NCI-H187 (cell line): ENCODE results near the gene CAT.

Source experiments
- DNase-seq, 2 experiments: peaks; one replicate each; lab custom pipeline; 2025; lab: John Stamatoyannopoulos, UW

Gene CAT

GRCh38 chr11:34495239-34495723 lies 56.5 kb downstream of the CAT start:
- DNase-seq, result no peak

GRCh38 chr11:34495724-34496377 lies 57.1 kb downstream of the CAT start:
- DNase-seq, result no peak

- no peak for DNase-seq
These were observed 61.2 kb downstream of the CAT start for GRCh38 chr11:34499719-34500500.

GRCh38 chr11:34501500-34501899 lies 62.8 kb downstream of the CAT start:
- DNase-seq, result no peak

GRCh38 chr11:34501949-34502348 lies 63.2 kb downstream of the CAT start:
- no peak for DNase-seq

- no peak for DNase-seq
These were observed 64.2 kb downstream of the CAT start for GRCh38 chr11:34502949-34503348.

- DNase-seq, result no peak
These were observed 67.1 kb downstream of the CAT start for GRCh38 chr11:34505874-34506273.

GRCh38 chr11:34507156-34507555 lies 68.4 kb downstream of the CAT start:
- DNase-seq, result no peak

- DNase-seq, result no peak
These were observed 68.9 kb downstream of the CAT start for GRCh38 chr11:34507610-34508009.

- no peak for DNase-seq
These were observed 69.8 kb downstream of the CAT start for GRCh38 chr11:34508524-34508923.

GRCh38 chr11:34509336-34509876 lies 70.7 kb downstream of the CAT start:
- DNase-seq, result no peak

GRCh38 chr11:34510218-34510617 lies 71.5 kb downstream of the CAT start:
- no peak for DNase-seq

GRCh38 chr11:34510673-34511072 lies 71.9 kb downstream of the CAT start:
- no peak for DNase-seq

- DNase-seq, result no peak
These were observed 74.3 kb downstream of the CAT start for GRCh38 chr11:34512840-34513681.

GRCh38 chr11:34513682-34514449 lies 75.1 kb downstream of the CAT start, which contains the start of gene ELF5:
Gene ELF5 (minus strand): TSS chr11:34513794. CDS start chr11:34505749, 8,045 bp downstream.
- DNase-seq, result no peak

GRCh38 chr11:34514597-34514996 lies 75.9 kb downstream of the CAT start:
- DNase-seq, result no peak

- DNase-seq, result no peak
These were observed 77.7 kb downstream of the CAT start for GRCh38 chr11:34516247-34517040.

GRCh38 chr11:34519595-34520235 lies 81.0 kb downstream of the CAT start:
- DNase-seq, result no peak

- DNase-seq, result no peak
These were observed 82.5 kb downstream of the CAT start for GRCh38 chr11:34521265-34521664.
